ENCODE results near the gene YDJC.
"Not testable (repeated sequence)": the region's sequence is repeated elsewhere in the genome, so short reads cannot be mapped to it uniquely, and the experiment has no call there.

Gene YDJC

GRCh38 chr22:21606775-21607174 lies 23.0 kb downstream of the YDJC start:
- DNase-seq (ENCODE audit: low spot score), result no peak

- no peak for DNase-seq (ENCODE audit: low spot score)
Measured at GRCh38 chr22:21605887-21606564, 23.8 kb downstream of the YDJC start.

GRCh38 chr22:21603973-21604372 lies 25.8 kb downstream of the YDJC start:
- DNase-seq (ENCODE audit: low spot score), result no peak

- DNase-seq (ENCODE audit: low spot score), result no peak
Measured at GRCh38 chr22:21602579-21602978, 27.2 kb downstream of the YDJC start.

GRCh38 chr22:21599053-21599893 lies 30.5 kb downstream of the YDJC start:
- DNase-seq (ENCODE audit: low spot score), result peak; percentile 14

- no peak for DNase-seq (ENCODE audit: low spot score)
Measured at GRCh38 chr22:21598302-21598701, 31.5 kb downstream of the YDJC start.

GRCh38 chr22:21596356-21597135 lies 33.3 kb downstream of the YDJC start:
- not testable (repeated sequence) for DNase-seq (ENCODE audit: low spot score)

GRCh38 chr22:21594865-21595452 lies 34.9 kb downstream of the YDJC start:
- DNase-seq (ENCODE audit: low spot score), result no peak

- DNase-seq (ENCODE audit: low spot score), result no peak
Measured at GRCh38 chr22:21593406-21594232, 36.2 kb downstream of the YDJC start.

- DNase-seq (ENCODE audit: low spot score), result no peak
Measured at GRCh38 chr22:21592422-21592821, 37.4 kb downstream of the YDJC start.

GRCh38 chr22:21591695-21592094 lies 38.1 kb downstream of the YDJC start:
- DNase-seq (ENCODE audit: low spot score), result no peak

- peak; percentile 20 for DNase-seq (ENCODE audit: low spot score)
Measured at GRCh38 chr22:21590809-21591641, 38.8 kb downstream of the YDJC start.

GRCh38 chr22:21589396-21589795 lies 40.4 kb downstream of the YDJC start:
- DNase-seq (ENCODE audit: low spot score), result peak; percentile 10

GRCh38 chr22:21587803-21588611 lies 41.8 kb downstream of the YDJC start:
- DNase-seq (ENCODE audit: low spot score), result peak; percentile 14

- peak; percentile 9 for DNase-seq (ENCODE audit: low spot score)
Measured at GRCh38 chr22:21585389-21585788, 44.4 kb downstream of the YDJC start.

- peak; percentile 38 for DNase-seq (ENCODE audit: low spot score)
Measured at GRCh38 chr22:21582801-21583740, 46.8 kb downstream of the YDJC start.

- not testable (repeated sequence) for DNase-seq (ENCODE audit: low spot score)
Measured at GRCh38 chr22:21581009-21581713, 48.7 kb downstream of the YDJC start.

- not testable (repeated sequence) for DNase-seq (ENCODE audit: low spot score)
Measured at GRCh38 chr22:21580623-21581007, 49.2 kb downstream of the YDJC start.
